WTC11 (cell line): ENCODE measurements around the gene TMTC2. TPM values are rescaled to one million over a fixed set of nuclear protein-coding genes. Genes with fewer than 3 reads are reported as not detected.
"Not testable (repeated sequence)": the region's sequence is repeated elsewhere in the genome, so short reads cannot be mapped to it uniquely, and the experiment has no call there.

Experiments used
- ATAC-seq: fragments of 200-7000 bp; cut with Tn5 transposase; 2 replicates; pipeline ENCODE4 v1.10.0; 2021; ENCODE audit warnings: mild to moderate bottlenecking, moderate library complexity
- CTCF ChIA-PET: fragments of 300-600 bp; sonication (Branson Sonifier 250); formaldehyde crosslinking; loops from one replicate; lab custom pipeline; 2021; ENCODE audit warnings: antibody characterized with exemption; lab: Charles Lee
- POLR2A ChIA-PET: fragments of 350-600 bp; sonication (Branson Sonifier 250); formaldehyde crosslinking; loops from one replicate; lab custom pipeline; 2021; ENCODE audit warnings: antibody characterized with exemption; lab: Charles Lee
- DNase-seq: peaks from one replicate; pipeline ENCODE4 v3.0.0; 2021; ENCODE audit warnings: low spot score
- H3K27ac Mint-ChIP-seq: 2 replicates; pipeline ENCODE4 v1.8.0; 2021; ENCODE audit warnings: mixed read lengths
- H3K27me3 Mint-ChIP-seq: 2 replicates; pipeline ENCODE4 v1.8.0; 2021; ENCODE audit warnings: low read depth, mild to moderate bottlenecking, moderate library complexity, mixed read lengths
- H3K36me3 Mint-ChIP-seq: 2 replicates; pipeline ENCODE4 v1.8.0; 2021; ENCODE audit warnings: mixed read lengths
- H3K4me1 Mint-ChIP-seq: 2 replicates; pipeline ENCODE4 v1.8.0; 2022; ENCODE audit warnings: mixed read lengths
- H3K4me3 Mint-ChIP-seq: 2 replicates; pipeline ENCODE4 v1.8.0; 2021; ENCODE audit warnings: mild to moderate bottlenecking, moderate library complexity, mixed read lengths
- H3K9me3 Mint-ChIP-seq: 2 replicates; pipeline ENCODE4 v1.8.0; 2021; ENCODE audit warnings: mixed read lengths
- ATF1 ChIP-seq: sonication (generic); formaldehyde crosslinking; IDR thresholded peaks from 2 replicates; pipeline ENCODE4 v1.8.1; 2023; ENCODE audit warnings: mild to moderate bottlenecking, moderate library complexity, missing genetic modification reagents
- CREB1 ChIP-seq: sonication (generic); formaldehyde crosslinking; IDR thresholded peaks from 2 replicates; pipeline ENCODE4 v1.8.0; 2023; ENCODE audit warnings: mild to moderate bottlenecking, missing genetic modification reagents
- CREM ChIP-seq: sonication (generic); formaldehyde crosslinking; IDR thresholded peaks from 2 replicates; pipeline ENCODE4 v1.8.1; 2022; ENCODE audit warnings: mild to moderate bottlenecking, missing genetic modification reagents, moderate library complexity
- E2F5 ChIP-seq: sonication (generic); formaldehyde crosslinking; IDR thresholded peaks from 2 replicates; pipeline ENCODE4 v1.8.1; 2022; ENCODE audit warnings: mild to moderate bottlenecking, moderate library complexity, missing genetic modification reagents
- ERG ChIP-seq: fragments of 250-450 bp; sonication (Bioruptor Pico); IDR thresholded peaks from 2 replicates; pipeline ENCODE4 v1.8.0; 2021; ENCODE audit warnings: mild to moderate bottlenecking
- ETV6 ChIP-seq: sonication (generic); formaldehyde crosslinking; IDR thresholded peaks from 2 replicates; pipeline ENCODE4 v1.8.1; 2022; ENCODE audit warnings: mild to moderate bottlenecking, missing genetic modification reagents
- FOXP4 ChIP-seq: sonication (generic); formaldehyde crosslinking; IDR thresholded peaks from 2 replicates; pipeline ENCODE4 v1.8.0; 2022; ENCODE audit warnings: mild to moderate bottlenecking, missing genetic modification reagents
- GTF2I ChIP-seq: fragments of 250-450 bp; sonication (Bioruptor Pico); conservative IDR thresholded peaks from 2 replicates; pipeline ENCODE4 v1.4.0; 2021; ENCODE audit warnings: mild to moderate bottlenecking
- HMGXB4 ChIP-seq: sonication (generic); formaldehyde crosslinking; IDR thresholded peaks from 2 replicates; pipeline ENCODE4 v1.8.1; 2023; ENCODE audit warnings: mild to moderate bottlenecking, moderate library complexity, missing genetic modification reagents
- IRF2 ChIP-seq: sonication (generic); formaldehyde crosslinking; IDR thresholded peaks from 2 replicates; pipeline ENCODE4 v1.8.0; 2022; ENCODE audit warnings: low read depth, missing genetic modification reagents, borderline replicate concordance
- MLX ChIP-seq: sonication (generic); formaldehyde crosslinking; IDR thresholded peaks from 2 replicates; pipeline ENCODE4 v1.8.1; 2023; ENCODE audit warnings: mild to moderate bottlenecking, missing genetic modification reagents, moderate library complexity
- SMAD4 ChIP-seq: sonication (generic); formaldehyde crosslinking; IDR thresholded peaks from 2 replicates; pipeline ENCODE4 v1.8.0; 2022; ENCODE audit warnings: mild to moderate bottlenecking, missing genetic modification reagents
- ZNF263 ChIP-seq: sonication (generic); formaldehyde crosslinking; IDR thresholded peaks from 2 replicates; pipeline ENCODE4 v1.8.1; 2022; ENCODE audit warnings: low read depth, mild to moderate bottlenecking, moderate library complexity, missing genetic modification reagents
- ZNF416 ChIP-seq: fragments of 250-450 bp; sonication (Bioruptor Pico); IDR thresholded peaks from 2 replicates; pipeline ENCODE4 v1.9.0; 2021; ENCODE audit warnings: mild to moderate bottlenecking, inconsistent platforms
- ZNF671 ChIP-seq: fragments of 250-450 bp; sonication (Bioruptor Pico); IDR thresholded peaks from 2 replicates; pipeline ENCODE4 v1.8.0; 2021; ENCODE audit warnings: mild to moderate bottlenecking
- total RNA-seq: library from RNA; stranded (reverse); gene quantifications from 3 replicates; pipeline ENCODE4 v1.2.3, GENCODE V29; 2021
- TF ChIP-seq, protein P1 (sequence below): sonication (generic); formaldehyde crosslinking; IDR thresholded peaks from 2 replicates; pipeline ENCODE4 v1.8.1; 2023; ENCODE audit warnings: mild to moderate bottlenecking, missing genetic modification reagents
- TF ChIP-seq, protein P2 (sequence below): sonication (generic); formaldehyde crosslinking; IDR thresholded peaks from 2 replicates; pipeline ENCODE4 v1.8.1; 2023; ENCODE audit warnings: mild to moderate bottlenecking, missing genetic modification reagents, borderline replicate concordance
- TF ChIP-seq, protein P3 (sequence below): fragments of 200-600 bp; IDR thresholded peaks from 2 replicates; pipeline ENCODE4 v1.8.0; 2022; ENCODE audit warnings: antibody characterized with exemption

The TMTC2 gene
- total RNA-seq, 1 experiment from 2014 or later, result 6.4 TPM

DNA sequence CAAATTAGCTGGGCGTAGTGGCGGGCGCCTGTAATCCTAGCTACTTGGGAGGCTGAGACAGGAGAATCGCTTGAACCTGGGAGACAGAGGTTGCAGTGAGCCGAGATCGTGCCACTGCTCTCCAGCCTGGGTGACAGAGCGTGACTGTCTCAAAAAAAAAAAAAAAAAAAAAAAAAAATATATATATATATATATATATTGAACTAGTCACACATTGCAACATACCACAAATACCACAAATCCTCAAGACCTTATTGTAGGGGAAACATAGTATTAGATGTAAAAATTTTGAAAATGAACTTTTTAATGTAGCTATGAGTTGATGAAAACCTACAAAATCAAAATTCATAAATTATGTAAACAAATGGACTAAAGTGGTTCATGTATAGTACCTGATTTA is 158.4 kb downstream of the TMTC2 start:
- H3K4me3 Mint-ChIP-seq, CTCF ChIA-PET, H3K9me3 Mint-ChIP-seq, ATAC-seq, DNase-seq, POLR2A ChIA-PET, H3K27me3 Mint-ChIP-seq, H3K36me3 Mint-ChIP-seq, H3K27ac Mint-ChIP-seq: not testable (repeated sequence)
- H3K4me1 Mint-ChIP-seq, result peaks cover 22% of the 10 kb centered on the region

DNA sequence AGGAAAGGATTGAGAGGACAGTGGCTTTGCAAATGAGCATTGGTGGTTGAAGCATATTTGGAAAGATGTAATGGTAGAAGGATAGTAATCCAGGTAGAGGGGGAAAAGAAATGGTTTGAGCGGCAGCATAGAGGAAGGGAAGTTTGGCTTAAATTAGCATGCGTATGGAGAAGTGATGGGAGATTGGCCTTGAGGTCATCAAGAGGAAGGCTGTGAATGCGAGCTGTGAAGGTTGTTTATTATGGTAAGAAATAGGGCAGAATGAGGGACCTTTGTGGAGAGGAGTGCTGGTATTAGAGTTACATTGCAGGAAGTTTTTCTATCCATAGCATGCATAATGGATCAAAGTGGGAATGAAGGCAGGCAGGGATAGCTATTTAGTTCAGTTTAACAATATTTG is 162.1 kb downstream of the TMTC2 start:
- DNase-seq, result no peak
- Mint-ChIP-seq H3K4me1 (peaks cover 26% of the 10 kb centered on the region), H3K9me3 (no peaks in the 10 kb centered on the region; the same call in 1 of the 2 replicates), H3K36me3 (peaks cover 3% of the 10 kb centered on the region; the same call in 1 of the 2 replicates), H3K4me3 (peak overlapping the region; percentile 3; the same call in 1 of the 2 replicates), H3K27ac (peak overlapping the region; percentile 1; the same call in 1 of the 2 replicates), H3K27me3 (no peaks in the 10 kb centered on the region)
- ATAC-seq, result peak; percentile 86
- TF ChIP-seq SMAD4 (no peak), IRF2 (CRISPR knock-in tag) (no peak), ZNF263 (no peak), CREM (CRISPR knock-in tag) (no peak), HMGXB4 (CRISPR knock-in tag) (no peak), E2F5 (CRISPR knock-in tag) (no peak)
- TF ChIP-seq, protein P1, sequence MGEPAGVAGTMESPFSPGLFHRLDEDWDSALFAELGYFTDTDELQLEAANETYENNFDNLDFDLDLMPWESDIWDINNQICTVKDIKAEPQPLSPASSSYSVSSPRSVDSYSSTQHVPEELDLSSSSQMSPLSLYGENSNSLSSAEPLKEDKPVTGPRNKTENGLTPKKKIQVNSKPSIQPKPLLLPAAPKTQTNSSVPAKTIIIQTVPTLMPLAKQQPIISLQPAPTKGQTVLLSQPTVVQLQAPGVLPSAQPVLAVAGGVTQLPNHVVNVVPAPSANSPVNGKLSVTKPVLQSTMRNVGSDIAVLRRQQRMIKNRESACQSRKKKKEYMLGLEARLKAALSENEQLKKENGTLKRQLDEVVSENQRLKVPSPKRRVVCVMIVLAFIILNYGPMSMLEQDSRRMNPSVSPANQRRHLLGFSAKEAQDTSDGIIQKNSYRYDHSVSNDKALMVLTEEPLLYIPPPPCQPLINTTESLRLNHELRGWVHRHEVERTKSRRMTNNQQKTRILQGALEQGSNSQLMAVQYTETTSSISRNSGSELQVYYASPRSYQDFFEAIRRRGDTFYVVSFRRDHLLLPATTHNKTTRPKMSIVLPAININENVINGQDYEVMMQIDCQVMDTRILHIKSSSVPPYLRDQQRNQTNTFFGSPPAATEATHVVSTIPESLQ (CRISPR knock-in tag), result no peak
- CTCF ChIA-PET, result interaction anchor here (1.0 to 1.4 kb wide), 2 partner anchors 12 to 163 kb away, joined by 3 read pairs; no protein-coding TSS in a partner anchor
- POLR2A ChIA-PET, result interaction anchor here (0.5 kb wide), 1 partner anchor 12 kb away, joined by 3 read pairs; no protein-coding TSS in a partner anchor

- Mint-ChIP-seq H3K9me3 (peaks cover 4% of the 10 kb centered on the region; the same call in 1 of the 2 replicates), H3K27ac (no peak overlapping the region), H3K27me3 (peaks cover 5% of the 10 kb centered on the region; the same call in 1 of the 2 replicates), H3K4me3 (no peak overlapping the region), H3K36me3 (peaks cover 7% of the 10 kb centered on the region), H3K4me1 (peaks cover 42% of the 10 kb centered on the region)
- CTCF ChIA-PET, result no interaction called here
- no peak for DNase-seq
- no peak for ATAC-seq
- POLR2A ChIA-PET, result no interaction called here
- no peak for TF ChIP-seq GTF2I
- TF ChIP-seq, protein P2, sequence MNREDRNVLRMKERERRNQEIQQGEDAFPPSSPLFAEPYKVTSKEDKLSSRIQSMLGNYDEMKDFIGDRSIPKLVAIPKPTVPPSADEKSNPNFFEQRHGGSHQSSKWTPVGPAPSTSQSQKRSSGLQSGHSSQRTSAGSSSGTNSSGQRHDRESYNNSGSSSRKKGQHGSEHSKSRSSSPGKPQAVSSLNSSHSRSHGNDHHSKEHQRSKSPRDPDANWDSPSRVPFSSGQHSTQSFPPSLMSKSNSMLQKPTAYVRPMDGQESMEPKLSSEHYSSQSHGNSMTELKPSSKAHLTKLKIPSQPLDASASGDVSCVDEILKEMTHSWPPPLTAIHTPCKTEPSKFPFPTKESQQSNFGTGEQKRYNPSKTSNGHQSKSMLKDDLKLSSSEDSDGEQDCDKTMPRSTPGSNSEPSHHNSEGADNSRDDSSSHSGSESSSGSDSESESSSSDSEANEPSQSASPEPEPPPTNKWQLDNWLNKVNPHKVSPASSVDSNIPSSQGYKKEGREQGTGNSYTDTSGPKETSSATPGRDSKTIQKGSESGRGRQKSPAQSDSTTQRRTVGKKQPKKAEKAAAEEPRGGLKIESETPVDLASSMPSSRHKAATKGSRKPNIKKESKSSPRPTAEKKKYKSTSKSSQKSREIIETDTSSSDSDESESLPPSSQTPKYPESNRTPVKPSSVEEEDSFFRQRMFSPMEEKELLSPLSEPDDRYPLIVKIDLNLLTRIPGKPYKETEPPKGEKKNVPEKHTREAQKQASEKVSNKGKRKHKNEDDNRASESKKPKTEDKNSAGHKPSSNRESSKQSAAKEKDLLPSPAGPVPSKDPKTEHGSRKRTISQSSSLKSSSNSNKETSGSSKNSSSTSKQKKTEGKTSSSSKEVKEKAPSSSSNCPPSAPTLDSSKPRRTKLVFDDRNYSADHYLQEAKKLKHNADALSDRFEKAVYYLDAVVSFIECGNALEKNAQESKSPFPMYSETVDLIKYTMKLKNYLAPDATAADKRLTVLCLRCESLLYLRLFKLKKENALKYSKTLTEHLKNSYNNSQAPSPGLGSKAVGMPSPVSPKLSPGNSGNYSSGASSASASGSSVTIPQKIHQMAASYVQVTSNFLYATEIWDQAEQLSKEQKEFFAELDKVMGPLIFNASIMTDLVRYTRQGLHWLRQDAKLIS (CRISPR knock-in tag), result no peak
- no peak for TF ChIP-seq MLX
- TF ChIP-seq ERG (CRISPR knock-in tag), result no peak
- TF ChIP-seq, protein P3, sequence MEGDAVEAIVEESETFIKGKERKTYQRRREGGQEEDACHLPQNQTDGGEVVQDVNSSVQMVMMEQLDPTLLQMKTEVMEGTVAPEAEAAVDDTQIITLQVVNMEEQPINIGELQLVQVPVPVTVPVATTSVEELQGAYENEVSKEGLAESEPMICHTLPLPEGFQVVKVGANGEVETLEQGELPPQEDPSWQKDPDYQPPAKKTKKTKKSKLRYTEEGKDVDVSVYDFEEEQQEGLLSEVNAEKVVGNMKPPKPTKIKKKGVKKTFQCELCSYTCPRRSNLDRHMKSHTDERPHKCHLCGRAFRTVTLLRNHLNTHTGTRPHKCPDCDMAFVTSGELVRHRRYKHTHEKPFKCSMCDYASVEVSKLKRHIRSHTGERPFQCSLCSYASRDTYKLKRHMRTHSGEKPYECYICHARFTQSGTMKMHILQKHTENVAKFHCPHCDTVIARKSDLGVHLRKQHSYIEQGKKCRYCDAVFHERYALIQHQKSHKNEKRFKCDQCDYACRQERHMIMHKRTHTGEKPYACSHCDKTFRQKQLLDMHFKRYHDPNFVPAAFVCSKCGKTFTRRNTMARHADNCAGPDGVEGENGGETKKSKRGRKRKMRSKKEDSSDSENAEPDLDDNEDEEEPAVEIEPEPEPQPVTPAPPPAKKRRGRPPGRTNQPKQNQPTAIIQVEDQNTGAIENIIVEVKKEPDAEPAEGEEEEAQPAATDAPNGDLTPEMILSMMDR, result no peak
- TF ChIP-seq ATF1 (CRISPR knock-in tag), result no peak
- TF ChIP-seq FOXP4 (CRISPR knock-in tag), result no peak
- no peak for TF ChIP-seq ZNF416 (CRISPR knock-in tag)
- TF ChIP-seq ETV6 (CRISPR knock-in tag), result no peak
- TF ChIP-seq CREB1, result no peak
- no peak for TF ChIP-seq ZNF671 (CRISPR knock-in tag)
These were observed 165.8 kb downstream of the TMTC2 start for GRCh38 chr12:82852529-82852928.
